ENCODE results near the gene TP53I3.
A peak's percentile ranks its signal among the peaks of the same experiment; 100 is the strongest.
"Not testable (repeated sequence)": the region's sequence is repeated elsewhere in the genome, so short reads cannot be mapped to it uniquely, and the experiment has no call there.

Gene TP53I3

DNA sequence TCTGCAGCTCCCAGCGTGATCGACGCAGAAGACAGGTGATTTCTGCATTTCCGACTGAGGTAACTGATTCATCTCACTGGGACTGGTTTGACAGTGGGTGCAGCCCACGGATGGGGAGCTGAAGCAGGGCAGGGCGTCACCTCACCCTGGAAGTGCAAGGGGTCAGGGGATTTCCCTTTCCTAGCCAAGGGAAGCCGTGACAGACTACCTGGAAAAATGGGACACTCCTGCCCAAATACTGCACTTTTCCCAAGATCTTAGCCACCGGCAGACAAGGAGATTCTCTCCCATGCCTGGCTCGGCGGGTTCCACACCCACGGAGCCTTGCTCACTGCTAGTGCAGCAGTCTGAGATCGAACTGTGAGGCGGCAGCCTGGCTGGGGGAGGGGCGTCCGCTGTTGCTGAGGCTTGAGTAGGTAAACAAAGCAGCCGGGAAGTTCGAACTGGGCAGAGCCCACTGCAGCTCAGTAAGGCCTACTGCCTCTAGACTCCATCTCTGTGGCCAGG lies 10.6 kb upstream of the TP53I3 start:
- not testable (repeated sequence) for DNase-seq

DNA sequence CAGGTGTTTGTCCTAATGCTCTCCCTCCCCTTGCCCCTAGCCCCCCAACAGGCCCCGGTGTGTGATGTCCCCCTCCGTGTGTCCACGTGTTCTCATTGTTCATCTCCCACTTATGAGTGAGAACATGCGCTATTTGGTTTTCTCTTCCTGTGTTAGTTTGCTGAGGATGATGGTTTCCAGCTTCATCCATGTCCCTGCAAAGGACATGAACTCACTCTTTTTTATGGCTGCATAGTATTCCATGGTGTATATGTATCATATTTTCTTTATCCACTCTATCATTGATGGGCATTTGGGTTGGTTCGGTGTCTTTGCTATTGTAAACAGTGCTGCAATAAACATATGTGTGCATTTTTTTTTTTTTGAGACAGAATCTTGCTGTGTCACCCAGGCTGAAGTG lies 8.6 kb upstream of the TP53I3 start:
- DNase-seq: not testable (repeated sequence)

DNA sequence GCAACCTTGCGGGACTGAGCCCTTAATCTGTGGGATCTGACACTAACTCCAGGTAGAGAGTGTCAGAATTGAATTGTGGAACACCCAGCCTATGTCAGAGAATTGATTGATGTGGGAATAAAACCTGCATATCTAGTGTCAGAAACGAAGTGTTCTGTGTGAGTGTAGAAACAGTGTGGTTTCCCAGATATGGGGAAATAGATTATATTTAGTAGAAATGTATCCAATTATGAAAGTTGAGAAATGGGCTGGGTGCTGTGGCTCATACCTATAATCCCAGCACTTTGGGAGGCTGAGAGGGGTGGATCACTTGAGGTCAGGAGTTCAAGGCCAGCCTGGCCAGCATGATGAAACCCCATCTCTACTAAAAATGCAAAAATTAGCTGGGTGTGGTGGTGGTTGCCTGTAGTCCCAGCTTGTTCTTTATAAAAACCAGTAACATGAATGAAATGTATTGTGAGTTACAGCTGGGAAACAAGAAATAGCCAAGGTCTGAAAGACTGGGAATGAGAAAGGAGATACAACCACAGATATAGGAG lies 4.3 kb upstream of the TP53I3 start:
- no peak for DNase-seq

DNA sequence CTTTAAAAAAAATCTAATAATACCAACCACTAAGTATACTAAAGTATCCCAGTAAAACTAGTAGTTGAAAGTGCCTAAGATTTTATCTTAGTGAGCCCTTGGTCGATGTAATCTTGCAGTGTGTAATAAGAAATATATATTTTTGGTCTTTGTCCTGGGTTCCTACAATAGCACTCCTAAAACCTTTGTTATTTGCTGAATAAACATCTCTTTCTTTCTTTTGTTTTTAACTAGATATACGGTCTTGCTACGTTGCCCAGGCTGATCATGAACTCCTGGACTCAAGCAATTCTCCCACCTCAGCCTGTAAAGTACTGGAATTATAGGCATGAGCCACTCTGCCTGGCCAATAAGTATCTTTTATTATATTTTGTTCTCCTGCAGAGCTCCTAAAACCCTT lies 2.4 kb upstream of the TP53I3 start:
- no peak for DNase-seq

DNA sequence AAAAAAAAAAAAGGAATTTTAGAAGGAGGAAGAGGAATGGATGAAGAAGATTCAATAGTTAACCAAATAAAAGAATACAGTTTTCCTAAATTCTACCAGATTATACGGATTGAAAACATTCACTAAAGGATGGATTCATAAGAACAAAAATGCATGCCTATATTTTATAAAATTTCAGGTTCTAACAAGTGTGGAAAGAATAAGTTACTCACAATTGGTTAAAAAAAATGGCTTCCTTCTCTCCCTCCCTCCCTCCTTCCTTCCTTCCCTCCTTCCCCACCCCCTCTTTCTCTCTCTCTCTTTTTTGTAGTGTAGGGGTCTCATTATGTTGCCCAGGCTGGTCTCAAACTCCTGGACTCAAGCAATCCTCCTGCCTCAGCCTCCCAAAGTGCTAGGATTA lies 1.6 kb upstream of the TP53I3 start:
- DNase-seq: no peak

DNA sequence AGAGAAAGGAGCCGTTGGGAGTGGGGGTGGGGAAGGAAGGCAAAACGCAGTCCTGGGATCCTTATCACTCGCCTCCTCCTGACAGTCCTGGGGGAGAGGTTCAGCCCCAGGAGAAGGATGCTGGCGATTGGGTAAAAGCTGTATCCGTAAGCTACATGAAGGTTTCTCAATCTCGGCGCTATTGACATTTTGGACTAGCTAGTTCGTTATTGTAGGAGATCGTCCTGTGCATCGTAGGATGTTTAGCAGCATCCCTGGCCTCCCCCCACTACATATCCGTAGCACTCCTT lies 511 bp upstream of the TP53I3 start:
- DNase-seq: no peak

DNA sequence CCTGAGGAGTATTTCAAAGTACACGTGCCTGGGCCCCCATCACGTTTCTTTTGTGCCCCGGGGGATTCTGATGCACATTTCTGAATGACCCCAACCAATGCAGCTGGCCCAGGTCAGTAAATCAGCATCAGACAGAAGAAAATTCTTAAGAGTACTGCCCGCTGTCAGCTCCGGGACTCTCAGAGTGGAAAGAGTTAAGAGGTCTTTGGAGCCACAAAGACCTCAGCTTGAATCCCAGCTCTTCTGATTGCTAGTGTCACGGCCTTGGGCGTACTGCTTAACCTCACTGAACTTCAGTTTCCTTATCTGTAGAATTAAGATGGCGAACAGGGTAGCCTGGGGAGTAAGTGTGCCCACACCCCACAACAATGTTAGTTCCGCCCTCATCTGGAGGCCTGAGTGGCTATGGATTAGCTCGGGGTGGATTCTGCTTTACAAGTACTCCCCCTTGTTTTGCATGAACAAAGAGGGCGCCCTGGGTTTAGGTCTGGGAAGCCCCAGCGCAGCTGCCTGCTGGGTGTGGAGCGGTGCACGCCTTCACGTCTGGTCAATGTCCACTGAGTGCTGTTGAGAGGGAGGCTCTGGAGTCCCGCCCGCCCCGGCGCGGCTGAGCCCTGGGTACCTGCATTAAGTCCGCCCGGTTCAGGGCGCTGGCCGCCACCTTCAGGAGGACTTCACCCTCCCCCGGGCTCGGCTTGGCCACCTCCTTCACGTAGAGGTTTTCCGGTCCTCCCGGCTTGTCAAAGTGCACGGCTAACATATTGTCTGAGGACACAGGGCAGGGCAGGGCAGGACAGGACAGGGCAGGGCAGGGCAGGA lies 858 bp downstream of the TP53I3 start:
- DNase-seq: no peak

DNA sequence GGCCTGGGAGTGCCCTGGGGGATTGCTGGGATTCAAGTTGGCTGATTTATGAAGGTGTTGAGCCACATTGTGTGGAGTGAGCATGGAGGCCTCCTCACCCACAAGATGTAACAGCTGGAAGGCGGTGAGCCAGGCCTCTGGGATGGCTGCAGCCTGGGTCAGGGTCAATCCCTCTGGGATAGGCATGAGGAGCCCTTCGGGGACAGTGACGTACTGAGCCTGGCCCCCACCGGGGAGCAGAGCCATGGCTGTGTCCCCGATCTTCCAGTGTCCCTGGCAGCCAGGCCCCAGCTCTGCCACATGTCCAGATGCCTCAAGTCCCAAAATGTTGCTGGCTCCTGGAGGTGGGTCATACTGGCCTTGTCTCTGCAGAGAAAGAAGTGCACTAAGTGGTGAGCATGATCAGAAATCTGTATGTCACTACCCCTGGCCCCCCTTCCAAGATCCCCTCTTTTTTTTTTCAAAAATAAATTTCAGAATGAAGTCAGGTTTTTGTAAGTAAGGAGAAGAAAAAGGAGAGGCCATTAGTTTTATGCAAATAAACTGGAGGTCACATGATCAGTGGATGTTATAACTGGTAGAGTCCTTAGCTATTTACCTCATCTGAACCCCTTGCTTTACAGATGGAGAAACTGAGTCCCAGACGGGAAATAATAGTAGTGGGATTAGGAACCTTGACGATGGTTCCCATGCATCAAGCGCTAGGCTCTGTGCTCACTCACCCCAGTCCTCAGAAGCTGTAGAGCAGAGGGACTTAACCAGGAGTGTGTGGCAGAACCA lies 1.7 kb downstream of the TP53I3 start:
- no peak for DNase-seq

DNA sequence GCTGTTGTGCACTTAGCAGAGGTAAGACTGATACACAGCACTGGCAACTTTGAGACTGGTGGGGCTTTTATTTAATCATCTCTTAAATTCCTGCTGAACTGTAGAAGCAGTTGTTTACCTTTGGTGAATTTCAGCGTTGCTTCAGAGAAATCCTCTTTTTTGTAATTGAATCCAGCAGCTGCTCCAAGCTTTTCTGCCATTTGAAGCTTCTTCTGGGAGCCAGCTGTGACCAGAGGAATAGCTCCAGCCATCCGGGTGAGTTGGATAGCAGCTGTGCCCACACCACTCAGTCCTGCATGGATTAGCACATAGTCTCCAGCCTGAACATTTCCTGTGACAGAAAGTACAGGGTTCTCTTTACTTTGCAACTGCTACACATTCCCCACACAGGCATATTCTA lies 3.9 kb downstream of the TP53I3 start:
- no peak for DNase-seq

DNA sequence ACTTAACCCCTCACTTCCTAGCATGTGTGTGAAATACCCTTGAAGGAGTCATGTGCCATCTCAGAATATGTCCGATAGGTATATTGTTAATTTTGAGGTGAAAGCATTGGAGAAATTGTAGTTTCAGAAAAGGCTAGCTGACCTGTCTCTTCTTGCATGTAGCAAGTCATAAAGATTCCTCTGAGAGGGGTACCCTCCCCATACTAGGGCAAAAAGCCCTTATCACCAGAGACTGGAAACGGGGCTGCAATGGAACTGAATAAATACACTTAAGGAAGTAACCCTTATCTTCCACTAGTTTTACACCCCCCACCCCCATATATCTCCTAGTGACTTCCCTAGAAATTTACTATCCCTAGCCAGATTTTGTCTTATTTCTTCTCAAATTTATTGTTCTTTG lies 6.8 kb downstream of the TP53I3 start:
- no peak for DNase-seq

DNA sequence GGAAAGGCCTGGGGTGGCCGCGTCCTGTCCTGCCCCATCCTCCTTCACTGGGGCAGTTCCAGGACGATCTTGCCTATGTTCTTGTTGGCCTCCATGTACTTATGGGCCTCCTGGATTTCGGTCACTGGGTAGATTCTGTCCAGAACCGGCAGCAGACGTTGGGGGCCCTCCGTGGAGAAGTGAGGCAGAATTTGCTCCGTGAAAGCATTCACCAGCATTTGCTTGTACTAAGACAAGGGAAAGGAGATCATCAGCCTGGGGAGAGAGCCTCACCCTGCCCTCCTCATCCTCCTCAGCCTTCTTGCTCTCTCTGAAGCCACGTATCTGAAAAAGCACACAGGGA lies 7.1 kb downstream of the TP53I3 start:
- DNase-seq: no peak

DNA sequence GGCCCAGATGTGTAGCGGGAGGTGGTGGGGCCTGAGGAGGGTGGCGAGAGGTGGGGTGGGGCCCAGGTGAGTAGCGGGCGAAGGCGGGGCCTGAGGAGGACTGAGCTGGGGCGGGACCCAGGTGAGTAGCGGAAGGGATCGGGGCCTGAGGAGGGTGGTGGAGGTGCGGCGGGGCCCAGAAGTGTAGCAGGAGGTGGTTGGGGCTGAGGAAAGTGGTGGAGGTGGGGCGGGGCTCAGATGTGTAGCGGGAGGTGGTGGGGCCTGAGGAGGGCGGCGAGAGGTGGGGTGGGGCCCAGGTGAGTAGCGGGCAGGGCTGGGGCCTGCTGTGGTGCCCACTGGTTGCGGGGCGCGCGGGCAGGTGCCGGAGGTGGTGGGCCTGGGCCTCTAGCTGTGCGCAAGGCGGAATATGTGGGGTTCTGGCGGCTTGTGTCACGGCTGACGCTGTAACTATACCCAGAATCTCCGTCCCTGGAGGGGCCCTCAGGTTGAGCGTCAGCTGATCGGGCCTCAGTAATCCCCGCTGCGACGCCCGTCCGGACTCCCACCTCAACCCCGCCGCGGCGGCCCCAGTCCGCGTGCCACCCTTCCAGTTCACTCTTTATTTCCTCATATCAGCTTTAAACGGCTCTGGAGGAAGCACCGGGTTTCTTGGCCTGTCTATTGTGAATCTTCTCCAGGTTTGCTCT lies 7.6 kb downstream of the TP53I3 start:
- DNase-seq: peak; percentile 55

DNA sequence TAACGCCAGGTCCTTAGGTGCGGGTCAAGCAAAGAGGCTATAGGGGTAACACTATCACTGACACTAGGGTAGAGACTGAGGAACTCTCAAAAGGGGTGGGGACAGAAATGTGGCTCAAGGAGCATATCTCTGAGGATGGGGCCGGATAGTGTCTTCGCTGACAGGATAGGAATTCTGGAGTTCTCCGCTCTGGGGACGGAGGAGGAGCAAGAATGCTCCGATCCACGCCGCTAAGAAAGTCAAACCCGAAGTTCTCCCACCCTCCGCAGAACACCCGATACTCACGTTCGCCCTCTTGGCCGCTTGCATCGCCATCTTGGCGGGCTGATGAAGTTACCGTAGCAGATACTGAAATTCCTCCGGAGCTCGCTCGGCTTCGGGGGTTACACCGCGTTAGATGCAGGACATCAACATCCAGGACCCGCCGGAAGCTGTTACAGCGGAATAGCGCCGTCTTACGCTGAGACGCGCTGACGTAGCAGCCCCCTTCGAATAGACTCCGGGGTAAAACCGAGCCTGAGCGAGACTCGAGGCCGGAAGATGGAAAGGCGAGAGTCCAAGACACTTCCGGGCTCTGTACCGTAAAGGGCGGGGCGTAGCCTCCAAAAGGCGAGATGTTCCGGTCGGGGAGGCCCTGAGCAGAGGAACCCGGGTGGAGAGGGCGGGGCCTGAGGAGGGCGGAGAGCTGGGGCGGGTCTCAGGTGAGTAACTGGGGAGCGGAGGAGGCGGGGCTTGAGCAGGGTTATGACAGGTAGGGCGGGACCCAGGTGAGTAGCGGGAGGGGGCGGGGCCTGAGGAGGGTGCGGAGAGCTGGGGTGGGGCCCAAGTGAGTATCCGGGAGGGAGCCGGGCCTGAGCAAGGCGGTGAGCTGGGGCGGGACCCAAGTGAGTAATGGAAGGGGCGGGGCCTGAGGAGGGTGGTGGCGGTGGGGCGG lies 8.5 kb downstream of the TP53I3 start, which contains the start of gene SF3B6:
SF3B6 (minus strand) TSS at position 412 of the 934 bp plus-strand sequence; CDS start at position 315, 97 bp downstream.
- DNase-seq: peak; percentile 96

DNA sequence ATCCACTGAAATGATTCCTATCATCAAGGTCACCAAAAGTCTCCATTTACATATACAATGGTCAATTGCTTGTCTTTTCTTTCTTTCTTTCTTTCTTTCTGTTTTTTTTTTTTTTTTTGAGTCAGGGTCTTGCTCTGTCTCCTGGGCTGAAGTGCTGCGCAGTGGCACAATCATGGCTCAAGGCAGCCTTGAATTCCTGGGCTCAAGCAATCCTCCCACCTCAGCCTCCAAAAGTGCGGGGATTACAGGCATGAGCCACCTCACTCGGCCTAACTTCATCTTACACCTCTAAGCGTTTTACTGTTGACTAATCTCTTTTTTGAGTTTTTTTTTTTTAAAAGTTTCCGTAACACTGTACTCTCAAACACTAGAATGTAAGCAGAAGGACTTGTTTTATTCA lies 9.4 kb downstream of the TP53I3 start:
- no peak for DNase-seq

DNA sequence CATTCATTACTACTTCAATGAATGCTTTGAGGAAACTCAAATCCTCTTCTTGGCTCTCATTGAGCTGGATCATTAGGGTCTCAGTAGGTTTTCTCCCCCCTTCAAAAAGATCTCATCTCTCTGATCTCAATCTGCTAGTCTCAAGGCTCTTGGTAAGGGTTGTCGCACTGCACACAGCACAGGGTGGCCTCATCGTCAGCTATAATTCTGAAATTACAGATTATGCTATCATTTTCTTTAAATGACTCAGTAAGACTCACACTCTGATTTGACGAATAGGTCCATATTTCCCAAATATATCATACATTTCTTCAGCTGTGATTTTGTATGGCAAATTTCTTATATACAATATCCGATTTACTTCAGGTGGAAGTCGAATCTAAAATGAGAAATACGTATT lies 10.8 kb downstream of the TP53I3 start:
- no peak for DNase-seq

DNA sequence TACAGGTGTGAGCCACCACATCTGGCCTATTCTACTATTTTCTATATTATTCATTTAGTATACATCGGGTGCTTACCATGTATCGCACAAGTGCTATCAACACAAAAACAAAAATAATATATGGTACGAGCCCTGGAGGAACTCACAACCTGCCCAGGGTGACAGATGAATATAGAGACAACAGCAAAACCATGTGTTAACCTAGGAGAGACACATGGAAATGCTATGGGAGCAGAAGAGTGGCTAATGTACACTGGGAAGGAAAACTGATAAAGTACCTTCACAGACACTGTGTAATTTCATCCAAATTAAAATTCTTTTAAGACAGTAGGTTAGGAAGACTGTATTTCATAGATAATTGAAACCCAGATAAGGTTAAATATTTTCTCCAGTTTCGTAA lies 12.4 kb downstream of the TP53I3 start:
- no peak for DNase-seq

DNA sequence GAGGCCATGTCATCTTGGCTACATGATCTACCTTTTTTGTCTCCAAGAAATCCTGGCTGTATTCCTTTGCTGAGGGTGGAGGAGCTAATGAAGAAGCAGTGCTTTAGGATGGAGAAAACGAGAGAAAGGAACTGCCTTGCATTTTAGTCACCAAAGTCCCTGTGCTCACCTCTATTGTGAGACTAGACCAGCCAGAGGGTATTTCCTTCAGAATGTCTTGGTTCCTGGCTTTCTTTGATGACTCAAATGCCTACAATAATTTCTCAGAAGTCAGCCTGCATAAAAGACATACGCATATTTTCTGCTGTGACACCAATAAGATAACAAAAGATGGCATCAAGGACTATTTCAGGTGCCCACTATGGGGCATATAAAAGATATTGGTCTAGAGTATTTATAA lies 19.3 kb downstream of the TP53I3 start:
- DNase-seq: no peak

DNA sequence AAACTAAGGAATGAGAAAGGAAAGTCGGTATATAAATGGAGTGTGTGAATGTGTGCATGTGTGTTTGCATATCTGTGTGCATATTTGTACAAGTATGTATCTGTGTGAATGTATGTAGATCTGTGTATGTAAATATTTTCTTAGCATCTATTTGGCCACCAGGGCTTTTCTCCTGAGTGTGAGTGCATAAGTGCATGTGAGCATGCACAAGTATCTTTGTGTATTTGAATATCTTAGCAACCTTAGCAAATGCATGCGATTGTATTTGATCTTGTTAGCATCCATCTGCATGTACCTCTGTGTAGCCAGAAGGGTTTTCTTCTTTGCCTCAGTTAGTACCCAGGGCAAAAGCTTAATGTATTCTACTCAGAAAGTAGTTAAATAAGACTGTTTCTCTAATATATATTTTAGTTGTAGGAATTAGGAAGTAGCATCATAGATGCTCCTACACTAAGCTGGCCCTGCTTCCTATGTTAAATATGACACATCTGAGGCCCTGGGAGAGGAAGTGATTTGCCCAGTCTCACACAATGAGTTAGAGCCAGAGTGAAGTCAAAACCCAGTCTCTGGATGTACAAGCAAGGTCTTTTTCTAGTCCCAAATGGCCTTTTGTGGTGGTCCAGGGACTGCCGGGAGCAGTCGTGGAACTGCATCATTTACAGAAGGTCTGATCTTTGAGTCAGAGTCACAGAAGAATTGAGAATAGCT lies 25.9 kb downstream of the TP53I3 start:
- no peak for DNase-seq

DNA sequence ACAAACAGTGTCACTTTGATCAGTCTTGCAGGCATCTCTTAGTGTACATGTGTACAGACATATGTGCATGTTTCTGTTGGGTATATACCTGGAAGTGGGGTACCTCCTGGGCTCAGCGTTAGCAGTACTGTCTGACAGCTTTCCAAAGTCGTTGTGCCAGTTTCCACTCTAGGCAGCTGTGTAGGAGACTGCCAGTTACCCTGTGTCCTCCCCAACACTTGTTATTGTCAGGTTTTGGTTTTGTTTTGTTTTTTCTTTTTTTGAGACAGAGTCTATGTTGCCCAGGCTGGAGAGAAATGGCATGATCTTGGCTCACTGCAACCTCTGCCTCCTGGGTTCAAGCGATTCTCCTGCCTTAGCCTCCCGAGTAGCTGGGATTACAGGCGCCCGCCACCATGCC lies 28.9 kb downstream of the TP53I3 start:
- DNase-seq: no peak

DNA sequence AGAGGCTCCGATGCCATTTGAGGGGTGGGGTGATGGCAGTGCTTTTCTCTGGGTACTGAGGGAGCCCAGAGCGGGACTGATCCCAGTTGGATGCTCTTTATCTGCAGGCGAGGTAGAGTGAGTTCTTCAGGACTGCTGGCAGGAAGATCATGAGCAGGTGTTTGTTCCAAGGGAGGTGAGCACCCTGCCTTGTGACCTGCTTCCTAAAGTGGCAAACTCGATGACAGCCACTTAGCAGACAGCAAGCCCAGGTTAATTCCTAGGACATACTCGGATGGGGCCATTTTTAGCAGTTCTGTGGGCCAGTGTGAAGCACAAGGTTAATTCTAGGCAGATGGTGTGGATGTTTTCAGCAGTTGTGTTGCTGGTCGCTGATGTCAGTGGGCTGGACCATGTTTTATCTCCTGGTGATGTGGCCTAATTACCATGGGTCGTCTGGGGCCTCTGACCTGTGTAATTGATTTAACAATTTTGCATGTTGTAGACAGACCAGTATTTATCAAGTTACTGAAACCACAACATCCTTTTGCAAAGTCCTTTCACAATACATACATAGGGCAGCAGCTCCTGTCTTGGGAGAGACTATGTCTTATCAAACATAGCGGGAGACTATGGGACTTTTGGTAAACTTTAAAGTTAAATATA lies 30.1 kb downstream of the TP53I3 start:
- no peak for DNase-seq

DNA sequence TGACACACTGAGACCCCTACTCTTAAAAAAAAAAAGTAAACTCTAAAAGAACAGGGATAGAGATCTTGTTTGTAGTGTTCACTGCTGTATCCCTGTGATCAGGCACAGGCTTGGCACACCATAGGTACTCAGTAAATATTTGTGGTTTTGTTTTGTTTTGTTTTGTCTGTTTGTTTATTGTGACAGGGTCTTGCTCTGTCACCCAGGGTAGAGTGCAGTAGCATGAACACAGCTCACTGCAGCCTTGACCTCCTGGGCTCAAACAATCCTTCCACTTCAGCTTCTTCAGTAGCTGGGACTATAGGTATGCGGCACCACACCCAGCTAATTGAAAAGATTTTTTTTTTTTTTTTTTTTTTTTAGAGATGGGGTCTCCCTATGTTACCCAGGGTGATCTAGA lies 31.7 kb downstream of the TP53I3 start:
- no peak for DNase-seq

Data from GF-D8 (cell line).